Adrenal gland (tissue), 12 donors: ENCODE data around the gene PAX5. TPM values are rescaled to one million over a fixed set of nuclear protein-coding genes. Genes with fewer than 3 reads are reported as not detected.
A peak's percentile ranks its signal among the peaks of the same experiment; 100 is the strongest.

Experiments used
- DNase-seq, 7 donors: peaks; one replicate each; pipeline ENCODE4 v3.0.0-alpha.2; 2019 to 2020
- H3K27ac ChIP-seq, 5 donors: fragments of 200-600 bp; sonication (generic) in 4 of 5; 1 replicate in 3 of 5; 2 replicates in 2 of 5; pipeline versions ENCODE4 v1.5.1 to v1.8.0; 2016 to 2020; ENCODE audit warnings: mild to moderate bottlenecking in 1 of 5
- H3K27me3 ChIP-seq: fragments of 200-600 bp; 2 replicates; pipeline ENCODE4 v1.8.0; 2021
- H3K36me3 ChIP-seq, 2 donors: fragments of 200-600 bp; replicated peaks in 1 of 2; 1 replicate in 1 of 2; 2 replicates in 1 of 2; pipeline versions ENCODE4 v1.5.1 to v1.8.0; 2018 to 2022
- H3K4me1 ChIP-seq, 2 donors: fragments of 200-600 bp; replicated peaks in 1 of 2; 1 replicate in 1 of 2; 2 replicates in 1 of 2; pipeline versions ENCODE4 v1.5.1 to v1.8.0; 2018 to 2021
- H3K4me3 ChIP-seq, 4 donors: fragments of 200-600 bp; sonication (generic) in 3 of 4; one replicate each; pipeline ENCODE4 v1.5.1; 2016 to 2018
- H3K9me3 ChIP-seq, 3 donors: fragments of 200-600 bp; sonication (generic) in 1 of 3; replicated peaks in 1 of 3; 1 replicate in 2 of 3; 2 replicates in 1 of 3; pipeline versions ENCODE4 v1.5.1 to v1.8.0; 2016 to 2021
- CTCF ChIP-seq, 6 experiments: fragments of 450-650 bp in 4 of 6; fragments of 200-600 bp in 2 of 6; sonication (generic) in 1 of 6; IDR thresholded peaks; 1 replicate in 5 of 6; 2 replicates in 1 of 6; pipeline versions ENCODE4 v1.5.1 to v1.8.0; 2016 to 2021; ENCODE audit warnings: antibody characterized with exemption in 6 of 6, mild to moderate bottlenecking in 2 of 6, moderate library complexity in 1 of 6
- POLR2A ChIP-seq, 2 donors: fragments of 450-650 bp; IDR thresholded peaks; one replicate each; pipeline ENCODE4 v1.6.1; 2017; ENCODE audit warnings: antibody characterized with exemption in 2 of 2, mild to moderate bottlenecking in 2 of 2, moderate library complexity in 1 of 2
- WGBS, 4 donors: extraction: QIAGEN DNeasy Blood & Tissue Kit in 2 of 4; methylation state at CpG; one replicate each; pipeline versions ENCODE4 v1.1.5 to v1.1.7; 2013 to 2017; 5-methylcytosine and 5-hydroxymethylcytosine counted together
- intact Hi-C, 2 donors: fragments of 100-400 bp; cut with DNase I; formaldehyde crosslinking; loops; one replicate each; pipeline versions ENCODE4 v1.14.1 to v1.15.0; 2022 to 2023
- polyA plus RNA-seq, 3 donors: library from polyadenylated mRNA; stranded (reverse); fragments of 200-250 nt in 2 of 3; fragments of 350-450 nt in 1 of 3; fragmentation: Illumina TruSeq in 1 of 3; extraction: RNeasy Lipid Tissue Mini Kit (QIAGEN cat#74804) in 1 of 3; gene quantifications; one replicate each; pipeline ENCODE4 v1.2.3, GENCODE V29; 2013 to 2014
- total RNA-seq, 9 donors: library from RNA; depleted of rRNA in 4 of 9; stranded (reverse); fragments of >200 nt in 4 of 9; fragments of 120-200 nt in 1 of 9; fragmentation: NEBNext Ultra II Directional in 1 of 9; extraction: Animal tissue kit (Norgen Biotek cat#: 25700) in 1 of 9; gene quantifications; one replicate each; pipeline versions ENCODE4 v1.1.0 to v1.2.4, GENCODE V29; 2013 to 2023
- donor health status: healthy with polysubstance abuse.
- donor health status: Bipolar disorder and iron deficiency.
- donor health status: DM: yes; HTN: yes; CAD: no.
- donor health status: DM: no; HTN: no; CAD: no.
- donor health status: DM: no; HTN: no; CAD: no.
- donor health status: DM: yes; HTN: yes; CAD: no.

Gene PAX5
- total and polyA plus RNA-seq, 12 donors: under 0.01 to 0.22 (median 0.09) TPM; not detected in 6

- Histone ChIP-seq H3K9me3 (no peaks in the 10 kb centered on the region), H3K4me3 (peak overlapping the region in 3 of 4 donors; percentile 34 to 70 (median 38)), H3K36me3 (no peaks in the 10 kb centered on the region), H3K27me3 (peaks cover 86% of the 10 kb centered on the region), H3K4me1 (peaks cover 14 to 34% of the 10 kb centered on the region in 2 donors), H3K27ac (no peak overlapping the region)
- no peak for TF ChIP-seq CTCF (IDR thresholded peaks at IDR 0.05)
- TF ChIP-seq POLR2A (IDR thresholded peaks at IDR 0.05): no peak
- intact Hi-C loops: no loop called here
- WGBS, 4 donors: 6 to 11% (median 9%) methylated on average over 9 to 40 of the region's 40 CpGs
- no peak for DNase-seq
These were observed 2.3 kb upstream of the PAX5 start for GRCh38 chr9:37036371-37036775.

- peak overlapping the region in 1 of 4 donors; percentile 70 for H3K4me3 ChIP-seq
- H3K36me3 ChIP-seq: no peaks in the 10 kb centered on the region
- TF ChIP-seq POLR2A (IDR thresholded peaks at IDR 0.05) (no peak), CTCF (IDR thresholded peaks at IDR 0.05) (no peak)
- peaks cover 89% of the 10 kb centered on the region for H3K27me3 ChIP-seq
- H3K27ac ChIP-seq: no peak overlapping the region
- no peaks in the 10 kb centered on the region for H3K9me3 ChIP-seq
- DNase-seq: no peak
- intact Hi-C loops: no loop called here
- 13 to 18% (median 15%) methylated on average over 20 to 35 of the region's 35 CpGs for WGBS, 4 donors
- H3K4me1 ChIP-seq: peaks cover 14 to 34% of the 10 kb centered on the region in 2 donors
These were observed 1.7 kb upstream of the PAX5 start for GRCh38 chr9:37035648-37036370.

GRCh38 chr9:37034938-37035647 is 1.0 kb upstream of the PAX5 start:
- Histone ChIP-seq H3K36me3 (no peaks in the 10 kb centered on the region), H3K4me1 (peaks cover 14 to 34% of the 10 kb centered on the region in 2 donors), H3K27me3 (peaks cover 92% of the 10 kb centered on the region), H3K4me3 (no peak overlapping the region), H3K27ac (no peak overlapping the region), H3K9me3 (no peaks in the 10 kb centered on the region)
- TF ChIP-seq CTCF (IDR thresholded peaks at IDR 0.05) (no peak), POLR2A (IDR thresholded peaks at IDR 0.05) (no peak)
- WGBS, 4 donors: 14 to 20% (median 17%) methylated on average over 7 to 27 of the region's 27 CpGs
- intact Hi-C loops: no loop called here
- no peak for DNase-seq

GRCh38 chr9:37034305-37034937 is 353 bp upstream of the PAX5 start:
- no peaks in the 10 kb centered on the region for H3K9me3 ChIP-seq
- no peak for DNase-seq
- 3 to 7% (median 4%) methylated on average over 24 to 56 of the region's 56 CpGs for WGBS, 4 donors
- TF ChIP-seq POLR2A (IDR thresholded peaks at IDR 0.05) (no peak), CTCF (IDR thresholded peaks at IDR 0.05) (no peak)
- H3K27ac ChIP-seq: no peak overlapping the region
- intact Hi-C loops: no loop called here
- H3K27me3 ChIP-seq: peaks cover 93% of the 10 kb centered on the region
- peaks cover 14 to 40% of the 10 kb centered on the region in 2 donors for H3K4me1 ChIP-seq
- H3K36me3 ChIP-seq: no peaks in the 10 kb centered on the region
- peak overlapping the region in 1 of 4 donors; percentile 32 for H3K4me3 ChIP-seq
